ENCODE results near the gene SYNE2.
A peak's percentile ranks its signal among the peaks of the same experiment; 100 is the strongest.
"Not testable (repeated sequence)": the region's sequence is repeated elsewhere in the genome, so short reads cannot be mapped to it uniquely, and the experiment has no call there.

Gene SYNE2

GRCh38 chr14:64025479-64025878 is 172.7 kb downstream of the SYNE2 start:
- DNase-seq (ENCODE audit: low read depth, low spot score): no peak

- no peak for DNase-seq (ENCODE audit: low read depth, low spot score)
Measured at GRCh38 chr14:64026600-64026999, 173.8 kb downstream of the SYNE2 start.

GRCh38 chr14:64035143-64035542 is 182.3 kb downstream of the SYNE2 start:
- DNase-seq (ENCODE audit: low read depth, low spot score): no peak

- DNase-seq (ENCODE audit: low read depth, low spot score): not testable (repeated sequence)
Measured at GRCh38 chr14:64037869-64038745, 185.3 kb downstream of the SYNE2 start.

GRCh38 chr14:64038841-64039542 is 186.2 kb downstream of the SYNE2 start:
- DNase-seq (ENCODE audit: low read depth, low spot score): no peak

- no peak for DNase-seq (ENCODE audit: low read depth, low spot score)
Measured at GRCh38 chr14:64040044-64040443, 187.2 kb downstream of the SYNE2 start.

GRCh38 chr14:64043296-64043695 is 190.5 kb downstream of the SYNE2 start:
- DNase-seq (ENCODE audit: low read depth, low spot score): not testable (repeated sequence)

GRCh38 chr14:64045091-64045490 is 192.3 kb downstream of the SYNE2 start:
- no peak for DNase-seq (ENCODE audit: low read depth, low spot score)

GRCh38 chr14:64049616-64050381 is 197.0 kb downstream of the SYNE2 start:
- no peak for DNase-seq (ENCODE audit: low read depth, low spot score)

- DNase-seq (ENCODE audit: low read depth, low spot score): no peak
Measured at GRCh38 chr14:64053694-64054669, 201.2 kb downstream of the SYNE2 start.

GRCh38 chr14:64059454-64060198 is 206.8 kb downstream of the SYNE2 start:
- peak; percentile 10 for DNase-seq (ENCODE audit: low read depth, low spot score)

GRCh38 chr14:64060199-64060545 is 207.4 kb downstream of the SYNE2 start:
- no peak for DNase-seq (ENCODE audit: low read depth, low spot score)

GRCh38 chr14:64060648-64061096 is 207.9 kb downstream of the SYNE2 start:
- DNase-seq (ENCODE audit: low read depth, low spot score): peak; percentile 92

- DNase-seq (ENCODE audit: low read depth, low spot score): no peak
Measured at GRCh38 chr14:64061115-64061514, 208.3 kb downstream of the SYNE2 start.

GRCh38 chr14:64061706-64062105 is 208.9 kb downstream of the SYNE2 start:
- DNase-seq (ENCODE audit: low read depth, low spot score): no peak

GRCh38 chr14:64062381-64063115 is 209.7 kb downstream of the SYNE2 start:
- no peak for DNase-seq (ENCODE audit: low read depth, low spot score)

GRCh38 chr14:64064447-64064846 is 211.6 kb downstream of the SYNE2 start:
- no peak for DNase-seq (ENCODE audit: low read depth, low spot score)

- no peak for DNase-seq (ENCODE audit: low read depth, low spot score)
Measured at GRCh38 chr14:64069634-64070359, 217.0 kb downstream of the SYNE2 start.

Measured in ELF-1 (cell line).